Activated CD8-positive, alpha-beta memory T cell treated with anti-CD3 and anti-CD28 coated beads, Interleukin-2, amount 50 U/mL, for 48 hours (primary cell): ENCODE results near the gene ZNF22.
A peak's percentile ranks its signal among the peaks of the same experiment; 100 is the strongest.

Experiments
- DNase-seq: peaks from one replicate; pipeline ENCODE4 v3.0.0-alpha.2; 2020

ZNF22 gene

GRCh38 chr10:45000752-45001380 lies at the start of gene ZNF22:
TSS of gene ZNF22 (plus strand) at chr10:45000923. CDS start at chr10:45003369, 2,446 bp downstream.
- DNase-seq = peak; percentile 88

- no peak for DNase-seq
Measured at GRCh38 chr10:44951576-44952226, 49.0 kb upstream of the ZNF22 start.

GRCh38 chr10:44952779-44953231 lies 47.9 kb upstream of the ZNF22 start:
- DNase-seq = no peak

- DNase-seq = no peak
Measured at GRCh38 chr10:44954042-44954441, 46.7 kb upstream of the ZNF22 start.

GRCh38 chr10:44954962-44955361 lies 45.8 kb upstream of the ZNF22 start:
- no peak for DNase-seq

- DNase-seq = no peak
Measured at GRCh38 chr10:44955413-44956070, 45.2 kb upstream of the ZNF22 start.

GRCh38 chr10:44956226-44956625 lies 44.5 kb upstream of the ZNF22 start:
- no peak for DNase-seq

GRCh38 chr10:44956717-44957706 lies 43.7 kb upstream of the ZNF22 start:
- no peak for DNase-seq

GRCh38 chr10:44958196-44958897 lies 42.4 kb upstream of the ZNF22 start:
- no peak for DNase-seq

- DNase-seq = no peak
Measured at GRCh38 chr10:44958898-44959246, 41.9 kb upstream of the ZNF22 start.

- DNase-seq = peak; percentile 94
Measured at GRCh38 chr10:44959247-44960087, 41.3 kb upstream of the ZNF22 start, which contains the start of gene RASSF4. TSS of gene RASSF4 (plus strand) at chr10:44959802. CDS start at chr10:44970203, 10,401 bp downstream.

GRCh38 chr10:44960088-44960460 lies 40.6 kb upstream of the ZNF22 start:
- DNase-seq = no peak

GRCh38 chr10:44960482-44961229 lies 40.1 kb upstream of the ZNF22 start:
- DNase-seq = no peak

GRCh38 chr10:44961230-44961571 lies 39.5 kb upstream of the ZNF22 start:
- DNase-seq = no peak

GRCh38 chr10:44961931-44962750 lies 38.6 kb upstream of the ZNF22 start:
- no peak for DNase-seq

- no peak for DNase-seq
Measured at GRCh38 chr10:44962870-44963738, 37.6 kb upstream of the ZNF22 start.

- DNase-seq = no peak
Measured at GRCh38 chr10:44963772-44964633, 36.7 kb upstream of the ZNF22 start.

GRCh38 chr10:44965104-44965503 lies 35.6 kb upstream of the ZNF22 start:
- no peak for DNase-seq
